Activated naive CD8-positive, alpha-beta T cell (primary cell): ENCODE data around the gene METTL6.
"Not testable (repeated sequence)": the region's sequence is repeated elsewhere in the genome, so short reads cannot be mapped to it uniquely, and the experiment has no call there.

Experiments
- H3K27ac Mint-ChIP-seq: one replicate; pipeline ENCODE4 v1.8.0; 2021; ENCODE audit warnings: mixed read lengths
- H3K27me3 Mint-ChIP-seq: one replicate; pipeline ENCODE4 v1.8.0; 2021; ENCODE audit warnings: mixed read lengths
- H3K36me3 Mint-ChIP-seq: one replicate; pipeline ENCODE4 v1.8.0; 2021; ENCODE audit warnings: mixed read lengths
- H3K4me1 Mint-ChIP-seq: one replicate; pipeline ENCODE4 v1.8.0; 2021; ENCODE audit warnings: low read depth, mixed read lengths
- H3K4me3 Mint-ChIP-seq: one replicate; pipeline ENCODE4 v1.8.0; 2021; ENCODE audit warnings: mild to moderate bottlenecking, mixed read lengths
- H3K9me3 Mint-ChIP-seq: one replicate; pipeline ENCODE4 v1.8.0; 2021; ENCODE audit warnings: low read depth, mixed read lengths

METTL6 gene

DNA sequence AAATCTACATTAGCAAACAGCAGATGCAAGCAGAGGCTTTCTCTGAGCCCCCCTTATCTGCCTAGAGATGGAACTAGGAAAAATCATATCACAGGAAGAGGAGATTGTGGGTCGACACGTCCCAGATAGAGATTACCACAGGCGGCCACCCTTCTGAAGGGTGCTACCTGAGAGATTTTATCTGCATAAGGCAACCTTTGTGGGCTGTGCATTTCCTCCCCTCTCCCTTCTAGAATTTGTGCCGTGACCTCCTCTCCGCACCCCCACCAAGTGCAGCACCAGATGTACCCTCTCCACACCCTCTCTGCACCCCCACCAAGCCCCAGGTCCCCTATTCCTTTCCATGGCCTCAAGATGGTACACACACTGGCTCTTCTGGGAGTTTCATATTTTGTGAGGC, 27.4 kb downstream of the METTL6 start:
- H3K4me3 Mint-ChIP-seq = no peak overlapping the region
- no peaks in the 10 kb centered on the region for H3K9me3 Mint-ChIP-seq
- H3K27me3 Mint-ChIP-seq = no peaks in the 10 kb centered on the region
- H3K4me1 Mint-ChIP-seq = peaks cover 10% of the 10 kb centered on the region
- H3K36me3 Mint-ChIP-seq = peaks cover 4% of the 10 kb centered on the region
- no peak overlapping the region for H3K27ac Mint-ChIP-seq

DNA sequence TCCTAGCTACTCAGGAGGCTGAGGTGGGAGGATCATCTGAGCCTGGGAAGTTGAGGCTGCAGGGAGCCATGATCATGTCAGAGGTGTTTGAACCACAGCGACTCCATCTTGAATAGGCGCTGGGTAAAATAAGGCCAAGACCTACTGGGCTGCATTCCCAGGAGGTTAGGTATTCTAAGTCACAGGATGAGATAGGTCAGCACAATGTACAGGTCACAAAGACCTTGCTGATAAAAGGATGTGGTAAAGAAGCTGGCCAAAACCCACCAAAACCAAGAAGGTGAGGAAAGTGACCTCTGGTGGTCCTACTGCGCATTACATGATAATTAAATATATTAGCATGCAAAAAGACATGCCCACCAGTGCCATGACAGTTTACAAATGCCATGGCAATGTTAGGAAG, 28.6 kb downstream of the METTL6 start:
- not testable (repeated sequence) for H3K4me3 Mint-ChIP-seq, H3K9me3 Mint-ChIP-seq, H3K27ac Mint-ChIP-seq, H3K36me3 Mint-ChIP-seq, H3K27me3 Mint-ChIP-seq
- H3K4me1 Mint-ChIP-seq = peaks cover 10% of the 10 kb centered on the region

DNA sequence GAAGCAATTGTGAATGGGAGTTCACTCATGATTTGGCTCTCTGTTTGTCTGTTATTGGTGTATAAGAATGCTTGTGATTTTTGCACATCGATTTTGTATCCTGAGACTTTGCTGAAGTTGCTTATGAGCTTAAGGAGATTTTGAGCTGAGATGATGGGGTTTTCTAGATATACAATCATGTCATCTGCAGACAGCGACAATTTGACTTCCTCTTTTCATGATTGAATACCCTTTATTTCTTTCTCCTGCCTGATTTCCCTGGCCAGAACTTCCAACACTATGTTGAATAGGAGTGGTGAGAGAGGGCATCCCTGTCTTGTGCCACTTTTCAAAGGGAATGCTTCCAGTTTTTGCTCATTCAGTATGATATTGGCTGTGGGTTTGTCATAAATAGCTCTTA, 34.1 kb downstream of the METTL6 start:
- H3K4me3 Mint-ChIP-seq, H3K9me3 Mint-ChIP-seq, H3K27ac Mint-ChIP-seq, H3K4me1 Mint-ChIP-seq, H3K27me3 Mint-ChIP-seq, H3K36me3 Mint-ChIP-seq: not testable (repeated sequence)

DNA sequence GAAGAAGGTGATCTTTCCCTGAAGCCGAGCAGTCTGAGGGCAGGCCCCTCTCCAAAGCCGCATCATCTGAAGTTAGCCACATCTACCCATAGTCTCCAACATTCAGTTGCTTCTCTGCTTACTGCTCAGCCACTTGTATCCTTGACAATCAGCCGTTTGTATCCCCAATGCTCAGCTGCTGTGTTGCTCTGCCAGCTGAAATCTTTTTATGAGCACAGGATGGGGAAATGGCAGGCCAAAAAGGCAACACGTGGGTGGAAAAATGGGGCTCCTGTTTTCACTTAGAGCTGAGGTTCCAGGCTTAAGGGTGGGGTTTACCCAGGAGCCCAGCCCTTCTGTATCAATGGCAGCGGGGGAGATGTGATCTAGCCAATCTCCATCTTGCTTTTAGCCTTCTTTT, 36.3 kb downstream of the METTL6 start:
- H3K4me3 Mint-ChIP-seq = no peak overlapping the region
- no peaks in the 10 kb centered on the region for H3K27me3 Mint-ChIP-seq
- H3K27ac Mint-ChIP-seq = no peak overlapping the region
- peaks cover 2% of the 10 kb centered on the region for H3K9me3 Mint-ChIP-seq
- peaks cover 2% of the 10 kb centered on the region for H3K36me3 Mint-ChIP-seq
- H3K4me1 Mint-ChIP-seq = no peaks in the 10 kb centered on the region

DNA sequence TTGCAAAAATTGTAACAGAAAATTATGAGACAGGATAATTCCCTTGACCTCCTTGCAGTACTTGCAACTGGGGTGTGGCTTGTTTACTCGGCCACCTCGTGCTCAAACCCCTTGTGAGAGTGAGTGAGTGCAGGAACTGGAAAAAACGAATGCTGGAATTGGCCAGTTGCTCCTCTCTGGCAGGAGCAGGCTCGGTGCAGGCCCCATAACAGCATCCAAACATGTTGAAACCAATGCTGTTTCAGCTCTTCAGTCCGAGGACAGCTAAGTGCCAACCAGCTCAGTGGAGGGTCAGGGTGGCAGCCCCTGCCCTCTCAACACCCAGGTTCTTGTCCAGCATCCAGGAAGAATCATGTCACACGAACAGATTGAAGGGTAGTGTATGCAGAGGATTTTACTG, 36.9 kb downstream of the METTL6 start:
- peaks cover 3% of the 10 kb centered on the region for H3K9me3 Mint-ChIP-seq
- no peaks in the 10 kb centered on the region for H3K4me1 Mint-ChIP-seq
- peaks cover 2% of the 10 kb centered on the region for H3K36me3 Mint-ChIP-seq
- no peak overlapping the region for H3K27ac Mint-ChIP-seq
- H3K27me3 Mint-ChIP-seq = no peaks in the 10 kb centered on the region
- H3K4me3 Mint-ChIP-seq = no peak overlapping the region

DNA sequence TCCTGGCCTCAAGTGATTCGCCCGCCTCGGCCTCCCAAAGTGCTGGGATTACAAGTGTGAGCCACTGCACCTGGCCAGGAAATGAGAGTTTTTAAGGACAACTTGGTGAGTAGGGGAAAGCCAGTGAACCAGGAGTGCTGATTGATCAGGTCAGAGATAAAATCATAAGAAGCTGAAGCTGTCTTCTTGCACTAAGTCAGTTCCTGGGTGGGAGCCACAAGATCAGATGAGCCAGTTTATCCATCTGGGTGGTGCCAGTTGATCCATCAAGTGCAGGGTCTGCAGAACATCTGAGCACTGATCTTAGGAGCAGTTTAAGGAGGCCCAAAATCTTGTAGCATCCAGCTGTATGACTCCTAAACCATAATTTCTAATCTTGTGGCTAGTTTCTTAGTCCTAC, 39.0 kb downstream of the METTL6 start:
- H3K9me3 Mint-ChIP-seq, H3K36me3 Mint-ChIP-seq, H3K27me3 Mint-ChIP-seq, H3K4me3 Mint-ChIP-seq, H3K27ac Mint-ChIP-seq, H3K4me1 Mint-ChIP-seq: not testable (repeated sequence)

DNA sequence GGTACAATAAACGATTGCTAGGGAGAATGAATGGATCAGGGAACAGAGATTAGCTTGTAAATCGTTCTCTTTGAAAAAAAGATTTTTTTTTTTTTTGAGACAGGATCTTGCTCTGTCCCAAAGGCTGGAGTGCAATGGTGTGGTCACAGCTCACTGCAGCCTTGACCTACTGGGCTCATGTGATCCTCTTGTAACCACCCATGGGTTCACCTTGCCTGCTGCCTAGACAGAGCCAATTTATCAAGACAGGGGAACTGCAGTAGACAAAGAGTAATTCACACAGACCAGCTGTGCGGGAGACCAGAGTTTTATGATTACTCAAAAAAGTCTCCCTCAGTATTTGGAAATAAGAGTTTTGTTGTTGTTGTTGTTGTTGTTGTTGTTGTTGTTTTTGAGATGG, 39.6 kb downstream of the METTL6 start:
- Mint-ChIP-seq H3K27me3 (no peaks in the 10 kb centered on the region), H3K4me1 (no peaks in the 10 kb centered on the region), H3K4me3 (no peak overlapping the region)

GRCh38 chr3:15387171-15387581, 40.2 kb downstream of the METTL6 start:
- Mint-ChIP-seq H3K4me3 (no peak overlapping the region), H3K27ac (no peak overlapping the region), H3K4me1 (no peaks in the 10 kb centered on the region)

More for the DNA sequence above, 39.6 kb downstream of the METTL6 start:
- Mint-ChIP-seq H3K27ac (no peak overlapping the region), H3K9me3 (peaks cover 3% of the 10 kb centered on the region), H3K36me3 (peaks cover 2% of the 10 kb centered on the region)

GRCh38 chr3:15386654-15386955, 40.7 kb downstream of the METTL6 start:
- H3K4me1 Mint-ChIP-seq, H3K4me3 Mint-ChIP-seq, H3K27me3 Mint-ChIP-seq, H3K27ac Mint-ChIP-seq, H3K36me3 Mint-ChIP-seq, H3K9me3 Mint-ChIP-seq: not testable (repeated sequence)

More at GRCh38 chr3:15387171-15387581, 40.2 kb downstream of the METTL6 start:
- Mint-ChIP-seq H3K9me3 (peaks cover 3% of the 10 kb centered on the region), H3K36me3 (peaks cover 2% of the 10 kb centered on the region), H3K27me3 (no peaks in the 10 kb centered on the region)

DNA sequence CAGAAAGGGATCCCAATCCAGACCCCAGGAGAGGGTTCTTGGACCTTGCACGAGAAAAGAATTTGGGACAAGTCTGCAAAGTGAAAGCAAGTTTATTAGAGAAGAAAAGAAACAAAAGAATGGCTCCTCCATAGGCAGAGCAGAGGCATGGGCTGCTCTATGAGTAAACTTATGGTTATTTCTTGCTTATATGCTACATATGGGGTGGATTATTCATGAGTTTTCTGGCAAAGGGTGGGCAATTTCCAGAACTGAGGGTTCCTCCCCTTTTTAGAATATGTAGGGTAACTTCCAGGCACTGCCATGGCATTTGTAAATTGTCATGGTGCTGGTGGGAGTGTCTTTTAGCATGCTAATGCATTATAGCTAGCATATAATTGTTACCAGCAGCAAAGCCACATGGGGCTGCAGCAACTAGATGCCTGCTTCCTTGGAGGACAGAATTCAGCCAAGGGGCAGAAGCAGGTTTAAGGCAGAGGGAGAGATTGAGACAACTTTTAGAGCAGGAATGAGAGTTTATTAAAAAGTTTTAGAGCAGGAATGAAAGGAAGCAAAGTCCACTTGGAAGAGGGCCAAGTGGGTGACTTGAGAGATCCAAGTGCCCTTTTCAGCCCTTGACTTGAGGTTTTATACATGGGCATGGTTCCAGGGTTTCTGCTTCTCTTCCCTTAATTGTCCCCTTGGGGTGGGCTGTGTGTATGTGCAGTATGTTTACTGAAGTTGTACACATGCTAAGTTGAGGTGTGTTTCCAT, 41.3 kb downstream of the METTL6 start:
- Mint-ChIP-seq H3K27ac (no peak overlapping the region), H3K4me3 (no peak overlapping the region), H3K36me3 (peaks cover 2% of the 10 kb centered on the region), H3K4me1 (no peaks in the 10 kb centered on the region), H3K9me3 (peaks cover 3% of the 10 kb centered on the region), H3K27me3 (no peaks in the 10 kb centered on the region)

GRCh38 chr3:15385238-15385695, 42.1 kb downstream of the METTL6 start:
- not testable (repeated sequence) for H3K27me3 Mint-ChIP-seq, H3K4me3 Mint-ChIP-seq, H3K36me3 Mint-ChIP-seq, H3K9me3 Mint-ChIP-seq, H3K27ac Mint-ChIP-seq, H3K4me1 Mint-ChIP-seq

GRCh38 chr3:15384510-15385237, 42.7 kb downstream of the METTL6 start:
- Mint-ChIP-seq H3K4me3 (no peak overlapping the region), H3K36me3 (peaks cover 2% of the 10 kb centered on the region), H3K9me3 (peaks cover 3% of the 10 kb centered on the region), H3K4me1 (no peaks in the 10 kb centered on the region), H3K27me3 (no peaks in the 10 kb centered on the region), H3K27ac (no peak overlapping the region)

DNA sequence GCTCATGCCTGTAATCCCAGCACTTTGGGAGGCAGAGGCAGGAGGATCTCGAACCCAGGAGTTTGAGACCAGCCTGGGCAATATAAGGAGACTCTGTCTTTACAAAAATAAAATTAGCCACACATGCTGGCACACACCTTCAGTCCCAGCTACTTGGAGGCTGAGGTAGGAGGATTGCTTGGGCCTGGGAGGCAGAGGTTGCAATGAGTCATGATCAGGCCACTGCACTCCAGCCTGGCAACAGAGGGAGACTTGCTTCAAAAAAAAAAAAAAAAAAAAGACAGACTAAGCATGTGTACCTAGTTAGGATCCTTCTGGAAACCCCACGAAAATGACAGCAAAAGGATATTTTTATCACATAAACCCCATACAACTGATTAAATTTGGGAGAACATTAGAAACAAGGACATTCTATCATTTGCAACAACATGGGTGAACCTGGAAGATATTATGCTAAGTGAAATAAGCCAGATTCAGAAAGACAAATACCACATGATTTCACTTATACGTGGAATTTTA, 44.9 kb downstream of the METTL6 start:
- Mint-ChIP-seq H3K4me3 (no peak overlapping the region), H3K27ac (no peak overlapping the region), H3K27me3 (no peaks in the 10 kb centered on the region), H3K36me3 (peaks cover 2% of the 10 kb centered on the region), H3K9me3 (peaks cover 3% of the 10 kb centered on the region), H3K4me1 (peaks cover 8% of the 10 kb centered on the region)

- Mint-ChIP-seq H3K27me3 (no peaks in the 10 kb centered on the region), H3K9me3 (peaks cover 3% of the 10 kb centered on the region), H3K4me1 (peaks cover 8% of the 10 kb centered on the region), H3K36me3 (no peaks in the 10 kb centered on the region), H3K27ac (no peak overlapping the region), H3K4me3 (no peak overlapping the region)
Observed at GRCh38 chr3:15380980-15381890, 46.1 kb downstream of the METTL6 start.
